Karpas-422 (cell line): ENCODE data around the gene FBL. TPM values are rescaled to one million over a fixed set of nuclear protein-coding genes. Genes with fewer than 3 reads are reported as not detected.

Source experiments
- DNase-seq: peaks from one replicate; pipeline ENCODE4 v3.0.0-alpha.2; 2015
- H2AFZ ChIP-seq: fragments of 200-600 bp; sonication (generic); 2 replicates; pipeline ENCODE4 v1.6.1; 2014; ENCODE audit warnings: antibody characterized with exemption, low read length, mixed read lengths
- H3K27ac ChIP-seq: fragments of 200-600 bp; sonication (generic); 2 replicates; pipeline ENCODE4 v1.5.1; 2014; ENCODE audit warnings: mild to moderate bottlenecking, low read length, moderate library complexity
- H3K27me3 ChIP-seq: fragments of 200-600 bp; sonication (generic); 2 replicates; pipeline ENCODE4 v1.6.1; 2014; ENCODE audit warnings: low read length, mixed read lengths
- H3K36me3 ChIP-seq: fragments of 200-600 bp; sonication (generic); 2 replicates; pipeline ENCODE4 v1.6.1; 2014; ENCODE audit warnings: low read length, mixed read lengths; ENCODE audit not compliant: insufficient read depth
- H3K4me1 ChIP-seq: fragments of 200-600 bp; sonication (generic); 2 replicates; pipeline ENCODE4 v1.6.1; 2014; ENCODE audit warnings: mild to moderate bottlenecking, low read length, mixed read lengths
- H3K4me2 ChIP-seq: fragments of 200-600 bp; sonication (generic); 2 replicates; pipeline ENCODE4 v1.6.1; 2014; ENCODE audit warnings: low read length, low read depth, mild to moderate bottlenecking; ENCODE audit not compliant: poor library complexity, severe bottlenecking
- H3K4me3 ChIP-seq: fragments of 200-600 bp; sonication (generic); 2 replicates; pipeline ENCODE4 v1.5.1; 2014; ENCODE audit warnings: mild to moderate bottlenecking, antibody characterized with exemption, low read length, mixed read lengths
- H3K79me2 ChIP-seq: fragments of 200-600 bp; sonication (generic); 2 replicates; pipeline ENCODE4 v1.6.1; 2014; ENCODE audit warnings: mild to moderate bottlenecking, low read length, mixed read lengths
- H3K9ac ChIP-seq: fragments of 200-600 bp; sonication (generic); 2 replicates; pipeline ENCODE4 v1.6.0; 2014; ENCODE audit warnings: low read length
- H3K9me2 ChIP-seq: fragments of 200-600 bp; sonication (generic), shearing (Covaris generic); replicated peaks from 2 replicates; pipeline ENCODE4 v1.6.0; 2014; ENCODE audit warnings: mild to moderate bottlenecking, low read length, moderate library complexity; ENCODE audit not compliant: insufficient read depth
- H3K9me3 ChIP-seq: fragments of 300-700, 200-600 bp; sonication (generic); 2 replicates; pipeline ENCODE4 v1.6.1; 2014; ENCODE audit warnings: low read length, mixed read lengths
- H4K20me1 ChIP-seq: fragments of 200-600 bp; sonication (generic); 2 replicates; pipeline ENCODE4 v1.6.1; 2014; ENCODE audit warnings: mild to moderate bottlenecking, antibody characterized with exemption, low read length, low read depth; ENCODE audit not compliant: insufficient read depth
- total RNA-seq: library from RNA; depleted of rRNA; stranded (reverse); fragments of >200 nt; shearing (Covaris generic); gene quantifications from 2 replicates; pipeline ENCODE4 v1.2.3, GENCODE V29; 2014; ENCODE audit warnings: low replicate concordance

The FBL gene
- total RNA-seq, 1 experiment from 2014 or later, result 384 TPM

GRCh38 chr19:39824143-39825092, 21.8 kb downstream of the FBL start:
- Histone ChIP-seq H3K36me3 (peaks cover 28% of the 10 kb centered on the region), H3K4me2 (peak overlapping the region; percentile 58), H3K9me3 (no peaks in the 10 kb centered on the region), H3K79me2 (no peaks in the 10 kb centered on the region), H2AFZ (no peak overlapping the region), H3K27me3 (no peaks in the 10 kb centered on the region), H3K9ac (peak overlapping the region; percentile 58), H3K4me3 (peak overlapping the region; percentile 63), H3K27ac (no peak overlapping the region), H3K4me1 (peaks cover 34% of the 10 kb centered on the region), H4K20me1 (no peaks in the 10 kb centered on the region), H3K9me2 (no peaks in the 10 kb centered on the region)
- peak; percentile 88 for DNase-seq

DNA sequence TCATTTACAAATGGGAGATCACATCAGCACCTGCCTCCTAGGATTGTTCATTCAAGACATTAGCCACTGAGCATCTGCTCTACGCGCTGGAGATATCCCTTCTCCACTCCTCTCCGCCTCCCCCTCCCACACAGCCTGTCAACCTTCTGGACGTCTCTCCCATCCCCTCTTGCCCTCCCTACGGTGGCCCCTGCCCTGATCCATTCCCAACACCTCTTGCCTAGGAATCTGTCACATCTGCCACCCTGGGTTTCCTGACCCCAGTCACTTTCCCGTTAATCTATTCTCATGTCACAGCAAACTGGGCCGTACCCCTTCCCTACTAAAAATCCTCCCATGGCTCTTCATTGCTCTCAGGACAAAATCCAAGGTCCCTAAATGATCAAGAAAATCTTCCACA, 22.5 kb downstream of the FBL start:
- Histone ChIP-seq H3K4me2 (peak overlapping the region; percentile 58), H3K9me2 (no peaks in the 10 kb centered on the region), H3K79me2 (no peaks in the 10 kb centered on the region), H3K9ac (peak overlapping the region; percentile 58), H3K9me3 (no peaks in the 10 kb centered on the region), H3K27ac (no peak overlapping the region), H3K4me3 (peak overlapping the region; percentile 63), H2AFZ (no peak overlapping the region), H4K20me1 (no peaks in the 10 kb centered on the region), H3K27me3 (no peaks in the 10 kb centered on the region), H3K36me3 (peaks cover 24% of the 10 kb centered on the region), H3K4me1 (peaks cover 34% of the 10 kb centered on the region)
- no peak for DNase-seq

GRCh38 chr19:39820696-39821095, 25.5 kb downstream of the FBL start:
- H3K9me3 ChIP-seq, result no peaks in the 10 kb centered on the region
- H3K9ac ChIP-seq, result no peak overlapping the region

GRCh38 chr19:39819786-39820185, 26.4 kb downstream of the FBL start:
- no peak overlapping the region for H3K27ac ChIP-seq
- no peak for DNase-seq
- no peaks in the 10 kb centered on the region for H3K9me2 ChIP-seq
- H2AFZ ChIP-seq, result no peak overlapping the region
- no peaks in the 10 kb centered on the region for H3K27me3 ChIP-seq
- no peaks in the 10 kb centered on the region for H3K9me3 ChIP-seq
- no peak overlapping the region for H3K9ac ChIP-seq
- no peaks in the 10 kb centered on the region for H4K20me1 ChIP-seq
- no peaks in the 10 kb centered on the region for H3K79me2 ChIP-seq
- H3K4me2 ChIP-seq, result no peak overlapping the region
- H3K4me1 ChIP-seq, result peaks cover 24% of the 10 kb centered on the region
- H3K36me3 ChIP-seq, result peaks cover 14% of the 10 kb centered on the region
- H3K4me3 ChIP-seq, result no peak overlapping the region

More at GRCh38 chr19:39820696-39821095, 25.5 kb downstream of the FBL start:
- Histone ChIP-seq H4K20me1 (no peaks in the 10 kb centered on the region), H3K27me3 (no peaks in the 10 kb centered on the region), H3K9me2 (no peaks in the 10 kb centered on the region), H3K4me2 (no peak overlapping the region), H3K79me2 (no peaks in the 10 kb centered on the region), H3K4me1 (peaks cover 34% of the 10 kb centered on the region), H3K27ac (no peak overlapping the region), H3K4me3 (no peak overlapping the region), H2AFZ (no peak overlapping the region), H3K36me3 (peaks cover 14% of the 10 kb centered on the region)
- no peak for DNase-seq

DNA sequence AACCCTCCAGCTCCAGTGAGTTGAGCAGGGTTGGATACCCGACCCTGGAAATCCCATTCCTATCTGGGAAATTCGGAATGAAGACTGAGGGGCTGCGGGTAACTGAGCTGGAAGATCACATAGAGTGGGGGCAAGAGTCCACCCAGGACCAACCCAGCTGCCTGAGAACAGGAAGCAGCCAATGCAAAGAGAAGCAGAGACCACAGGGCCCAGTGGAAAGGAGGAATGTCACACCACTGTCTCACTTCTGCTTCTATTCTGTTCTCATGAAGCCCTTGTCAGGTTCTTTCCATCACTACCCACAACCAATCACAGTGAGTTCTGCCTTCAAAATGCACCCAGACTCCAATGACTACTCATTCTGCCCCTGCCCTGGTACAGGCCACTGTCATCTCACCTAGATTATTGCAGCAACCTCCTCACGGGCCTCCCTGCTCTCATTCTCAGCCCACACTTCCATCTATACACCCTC, 27.5 kb downstream of the FBL start:
- H4K20me1 ChIP-seq, result no peaks in the 10 kb centered on the region
- no peak for DNase-seq
- H3K9ac ChIP-seq, result no peak overlapping the region
- H3K79me2 ChIP-seq, result no peaks in the 10 kb centered on the region
- no peaks in the 10 kb centered on the region for H3K27me3 ChIP-seq
- no peak overlapping the region for H3K27ac ChIP-seq
- no peaks in the 10 kb centered on the region for H3K9me2 ChIP-seq
- peaks cover 9% of the 10 kb centered on the region for H3K36me3 ChIP-seq
- H3K4me2 ChIP-seq, result no peak overlapping the region
- H3K9me3 ChIP-seq, result no peaks in the 10 kb centered on the region
- no peak overlapping the region for H3K4me3 ChIP-seq
- H3K4me1 ChIP-seq, result peaks cover 16% of the 10 kb centered on the region
- no peak overlapping the region for H2AFZ ChIP-seq

DNA sequence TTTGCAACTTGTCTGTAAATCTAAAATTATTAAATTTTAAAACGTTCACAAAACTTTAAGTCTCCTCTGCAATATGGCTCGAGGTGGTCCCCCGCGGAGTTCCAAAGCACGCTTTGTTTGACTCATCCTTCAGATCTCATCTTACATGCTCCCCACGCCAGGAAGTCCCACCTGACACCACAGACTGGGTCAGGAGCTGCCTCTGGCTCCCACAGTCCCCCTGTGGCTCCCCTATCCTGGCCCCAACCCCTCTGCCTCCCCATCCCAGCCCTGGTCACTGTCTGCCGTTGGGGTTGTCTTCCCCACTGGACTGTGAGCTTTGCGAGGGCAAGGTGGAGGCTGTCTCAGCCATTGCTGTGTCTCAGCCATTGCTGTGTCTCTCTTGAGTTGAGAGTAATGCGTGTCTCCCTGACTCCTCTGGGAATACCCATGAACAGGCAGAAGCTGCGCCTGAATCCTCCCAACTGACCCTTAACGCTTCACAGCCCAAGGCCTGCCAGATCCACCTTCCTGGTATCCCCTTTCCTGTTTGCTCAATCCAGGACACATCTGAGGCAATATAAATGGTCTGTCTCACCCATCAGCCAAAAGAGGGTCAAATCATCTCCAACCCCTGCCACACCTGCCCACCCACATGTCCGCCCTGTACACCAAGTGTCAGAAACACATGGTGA, 28.2 kb downstream of the FBL start:
- H3K36me3 ChIP-seq, result peaks cover 8% of the 10 kb centered on the region
- DNase-seq, result no peak
- no peak overlapping the region for H3K9ac ChIP-seq
- no peaks in the 10 kb centered on the region for H3K9me3 ChIP-seq
- no peak overlapping the region for H3K4me3 ChIP-seq
- H3K9me2 ChIP-seq, result no peaks in the 10 kb centered on the region
- no peak overlapping the region for H3K27ac ChIP-seq
- H3K4me2 ChIP-seq, result no peak overlapping the region
- no peaks in the 10 kb centered on the region for H3K27me3 ChIP-seq
- no peaks in the 10 kb centered on the region for H3K79me2 ChIP-seq
- H2AFZ ChIP-seq, result no peak overlapping the region
- peaks cover 10% of the 10 kb centered on the region for H3K4me1 ChIP-seq
- no peaks in the 10 kb centered on the region for H4K20me1 ChIP-seq

DNA sequence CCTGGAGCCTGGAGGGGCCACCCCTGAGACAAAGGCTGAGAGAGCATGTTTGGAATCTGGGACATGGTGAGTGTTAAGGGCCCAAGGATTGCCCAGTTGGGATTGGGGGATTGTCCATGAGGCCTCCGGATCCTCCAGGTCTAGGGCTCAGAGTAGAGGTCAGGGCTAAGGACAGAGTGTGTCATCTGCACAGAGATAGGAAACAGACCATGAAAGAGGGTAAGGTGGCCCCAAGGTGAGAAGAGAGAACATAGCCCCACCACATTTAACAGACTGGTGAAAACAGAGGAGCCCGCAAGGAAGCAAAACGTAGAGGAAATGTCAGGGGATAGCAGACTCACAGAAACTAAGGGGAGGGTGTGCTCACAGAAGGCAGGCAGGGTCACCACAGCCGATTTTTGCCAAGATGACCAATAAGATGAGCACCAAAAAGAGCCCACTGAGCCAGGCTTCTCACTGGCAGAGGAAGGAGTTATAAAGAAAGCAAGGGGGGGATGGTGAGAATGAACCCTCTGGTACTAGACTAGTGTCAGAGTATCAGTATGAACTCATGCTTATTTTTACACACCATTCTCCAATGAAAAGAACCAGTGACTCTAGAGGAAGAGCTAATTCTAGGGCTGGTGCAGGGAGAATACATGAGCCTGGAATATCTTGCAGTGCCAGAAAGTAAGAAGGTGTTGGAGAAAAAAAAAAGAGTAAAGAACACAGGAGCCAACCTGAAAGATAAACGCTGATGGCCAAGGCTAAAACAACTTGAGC, 29.7 kb downstream of the FBL start:
- Histone ChIP-seq H3K4me3 (no peak overlapping the region), H3K9me2 (no peaks in the 10 kb centered on the region), H3K9me3 (no peaks in the 10 kb centered on the region), H3K27me3 (no peaks in the 10 kb centered on the region), H3K79me2 (no peaks in the 10 kb centered on the region), H2AFZ (no peak overlapping the region), H4K20me1 (no peaks in the 10 kb centered on the region), H3K4me2 (no peak overlapping the region), H3K27ac (no peak overlapping the region), H3K4me1 (no peaks in the 10 kb centered on the region), H3K9ac (no peak overlapping the region), H3K36me3 (0 out of 2 replicates have a peak, but pooled peaks cover under 1% of the 10 kb centered on the region)
- no peak for DNase-seq

DNA sequence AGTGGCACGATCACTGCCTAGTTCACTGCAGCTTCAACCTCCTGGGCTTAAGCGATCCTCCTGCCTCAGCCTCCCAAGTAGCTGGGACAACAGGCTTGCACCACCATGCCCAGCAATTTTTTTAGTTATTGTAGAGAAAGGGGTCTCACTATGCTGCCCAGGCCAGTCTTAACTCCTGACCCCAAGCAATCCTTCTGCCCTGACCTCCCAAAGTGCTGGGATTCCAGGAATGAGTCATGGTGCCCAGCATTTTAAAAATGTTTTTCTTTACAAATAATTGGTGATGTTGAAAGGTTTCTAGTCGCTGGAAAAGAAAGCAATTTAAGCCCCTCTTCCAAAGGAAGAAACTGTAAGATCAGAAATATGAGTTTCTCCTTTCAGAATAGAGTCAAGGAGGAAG, 31.6 kb downstream of the FBL start:
- H3K79me2 ChIP-seq, result no peaks in the 10 kb centered on the region
- no peaks in the 10 kb centered on the region for H3K9me2 ChIP-seq
- H3K4me1 ChIP-seq, result no peaks in the 10 kb centered on the region
- H4K20me1 ChIP-seq, result no peaks in the 10 kb centered on the region
- H3K27me3 ChIP-seq, result no peaks in the 10 kb centered on the region
- no peak overlapping the region for H3K27ac ChIP-seq
- no peaks in the 10 kb centered on the region for H3K36me3 ChIP-seq
- no peak overlapping the region for H3K4me3 ChIP-seq
- H3K9me3 ChIP-seq, result no peaks in the 10 kb centered on the region
- DNase-seq, result no peak
- H2AFZ ChIP-seq, result no peak overlapping the region
- H3K4me2 ChIP-seq, result no peak overlapping the region
- H3K9ac ChIP-seq, result no peak overlapping the region
